C4-2B (cell line): ENCODE measurements around the gene TRAK1.

Source experiments
- ZFX ChIP-seq: fragments of 450-650 bp; IDR thresholded peaks from 2 replicates; pipeline ENCODE4 v1.6.1; 2017
- TF ChIP-seq, protein P1 (sequence below): fragments of 450-650 bp; conservative IDR thresholded peaks from 2 replicates; pipeline ENCODE4 v1.5.1; 2017; ENCODE audit warnings: mild to moderate bottlenecking

DNA sequence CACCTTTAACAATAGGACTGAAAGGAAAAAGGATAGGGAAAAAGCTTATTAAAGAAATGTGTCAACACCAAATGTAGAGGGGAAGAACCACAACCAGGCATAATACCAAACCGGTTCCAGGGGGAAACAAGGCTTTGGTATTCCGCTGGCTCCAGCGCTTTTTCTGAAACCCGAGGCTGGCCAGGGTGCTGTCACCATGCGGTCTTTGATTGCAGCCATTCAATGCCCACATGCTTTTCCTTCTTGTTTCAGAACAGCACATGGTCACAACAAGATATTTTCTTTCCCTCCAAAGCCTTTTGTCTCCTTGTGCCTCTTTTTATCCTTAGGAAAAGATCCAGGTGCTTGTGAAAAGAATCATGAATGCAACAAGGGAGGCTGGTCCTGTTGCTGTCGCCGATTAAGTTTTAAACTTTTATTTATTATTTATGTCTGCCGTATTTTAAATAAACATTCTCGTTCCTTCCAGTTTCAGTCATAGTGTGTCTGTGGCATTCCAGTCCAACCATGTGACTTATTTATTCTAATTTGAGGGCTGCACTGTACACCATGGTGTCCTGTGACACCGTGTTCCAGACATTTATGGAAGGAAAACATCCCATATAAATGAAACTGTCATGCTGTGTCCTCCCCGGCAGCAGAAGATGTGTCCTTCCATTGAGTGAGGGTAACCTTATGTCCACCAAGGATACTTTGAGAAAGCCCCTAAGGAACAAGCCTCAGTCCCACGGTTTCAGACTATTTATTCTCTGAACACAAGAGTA is 133.7 kb downstream of the TRAK1 start:
- TF ChIP-seq, protein P1, sequence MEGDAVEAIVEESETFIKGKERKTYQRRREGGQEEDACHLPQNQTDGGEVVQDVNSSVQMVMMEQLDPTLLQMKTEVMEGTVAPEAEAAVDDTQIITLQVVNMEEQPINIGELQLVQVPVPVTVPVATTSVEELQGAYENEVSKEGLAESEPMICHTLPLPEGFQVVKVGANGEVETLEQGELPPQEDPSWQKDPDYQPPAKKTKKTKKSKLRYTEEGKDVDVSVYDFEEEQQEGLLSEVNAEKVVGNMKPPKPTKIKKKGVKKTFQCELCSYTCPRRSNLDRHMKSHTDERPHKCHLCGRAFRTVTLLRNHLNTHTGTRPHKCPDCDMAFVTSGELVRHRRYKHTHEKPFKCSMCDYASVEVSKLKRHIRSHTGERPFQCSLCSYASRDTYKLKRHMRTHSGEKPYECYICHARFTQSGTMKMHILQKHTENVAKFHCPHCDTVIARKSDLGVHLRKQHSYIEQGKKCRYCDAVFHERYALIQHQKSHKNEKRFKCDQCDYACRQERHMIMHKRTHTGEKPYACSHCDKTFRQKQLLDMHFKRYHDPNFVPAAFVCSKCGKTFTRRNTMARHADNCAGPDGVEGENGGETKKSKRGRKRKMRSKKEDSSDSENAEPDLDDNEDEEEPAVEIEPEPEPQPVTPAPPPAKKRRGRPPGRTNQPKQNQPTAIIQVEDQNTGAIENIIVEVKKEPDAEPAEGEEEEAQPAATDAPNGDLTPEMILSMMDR = no peak
- TF ChIP-seq ZFX = no peak
